Kidney (tissue), 14 donors: ENCODE measurements around the gene FKBP4. TPM values are rescaled to one million over a fixed set of nuclear protein-coding genes. Genes with fewer than 3 reads are reported as not detected.

Source experiments
- DNase-seq, 5 donors: peaks; one replicate each; pipeline ENCODE4 v3.0.0-alpha.2; 2013 to 2020
- FAIRE-seq: peaks from 2 replicates; lab custom pipeline; 2012; peaks lifted over from hg19 to GRCh38; lab: Jason Lieb, UNC
- H3K27ac ChIP-seq, 2 donors: one replicate each; pipeline ENCODE4 v1.7.0; 2013; ENCODE audit warnings: low read depth in 2 of 2, low read length in 2 of 2, inconsistent platforms in 1 of 2
- H3K27me3 ChIP-seq: one replicate; pipeline ENCODE4 v1.7.1; 2013; ENCODE audit warnings: low read length, inconsistent platforms; ENCODE audit not compliant: control insufficient read depth, insufficient read depth
- H3K36me3 ChIP-seq, 3 donors: one replicate each; pipeline versions ENCODE4 v1.7.0 to v1.7.1; 2013; ENCODE audit warnings: low read length in 3 of 3, control low read depth in 1 of 3, inconsistent platforms in 1 of 3; ENCODE audit not compliant: insufficient read depth in 3 of 3, control insufficient read depth in 2 of 3
- H3K4me1 ChIP-seq, 3 donors: one replicate each; pipeline versions ENCODE4 v1.7.0 to v1.7.1; 2013; ENCODE audit warnings: low read length in 3 of 3, inconsistent platforms in 1 of 3, low read depth in 1 of 3; ENCODE audit not compliant: control insufficient read depth in 2 of 3, insufficient read depth in 2 of 3
- H3K4me3 ChIP-seq, 3 donors: one replicate each; pipeline versions ENCODE4 v1.7.0 to v1.8.1; 2013; ENCODE audit warnings: low read length in 3 of 3, control low read depth in 1 of 3, inconsistent platforms in 1 of 3
- H3K9ac ChIP-seq, 3 donors: one replicate each; pipeline versions ENCODE4 v1.7.0 to v1.7.1; 2013; ENCODE audit warnings: low read length in 3 of 3, control low read depth in 1 of 3, inconsistent platforms in 1 of 3
- H3K9me3 ChIP-seq, 3 donors: one replicate each; pipeline versions ENCODE4 v1.7.0 to v1.7.1; 2013; ENCODE audit warnings: low read length in 3 of 3, control low read depth in 1 of 3, inconsistent platforms in 1 of 3; ENCODE audit not compliant: control insufficient read depth in 2 of 3, insufficient read depth in 1 of 3
- CTCF ChIP-seq: IDR thresholded peaks from 3 replicates; pipeline ENCODE4 v1.5.1; 2012; ENCODE audit warnings: mild to moderate bottlenecking, moderate library complexity, borderline replicate concordance; ENCODE audit not compliant: insufficient read depth; ENCODE audit errors: extremely low read depth
- intact Hi-C: fragments of 100-400 bp; cut with DNase I; formaldehyde crosslinking; loops from one replicate; pipeline ENCODE4 v1.11.1; 2022
- polyA plus RNA-seq: library from polyadenylated mRNA; stranded (reverse); fragments of 350-450 nt; fragmentation: Illumina TruSeq; extraction: RNeasy Lipid Tissue Mini Kit (QIAGEN cat#74804); gene quantifications from one replicate; pipeline ENCODE4 v1.2.3, GENCODE V29; 2014; ENCODE audit warnings: low read depth, low replicate concordance; ENCODE audit not compliant: insufficient read depth
- total RNA-seq: library from RNA; stranded (reverse); fragmentation: NEBNext Ultra II Directional; extraction: Animal tissue kit (Norgen Biotek cat#: 25700); gene quantifications from one replicate; pipeline ENCODE4 v1.2.1, GENCODE V29; 2021
- donor health status: control.
- donor health status: control.
- donor health status: control.
- donor health status: control.
- donor health status: control.
- donor health status: DM: yes; HTN: yes; CAD: no.
- donor health status: Normal renal cell carcinoma (clear cell type).

The FKBP4 gene
- total and polyA plus RNA-seq, 2 donors from 2014 or later = 70.2 to 114 TPM

GRCh38 chr12:2825132-2825531 lies 30.4 kb downstream of the FKBP4 start:
- no peaks in the 10 kb centered on the region for H3K9me3 ChIP-seq
- H3K27me3 ChIP-seq = no peaks in the 10 kb centered on the region
- no peak overlapping the region for H3K27ac ChIP-seq
- no peak overlapping the region for H3K4me3 ChIP-seq
- intact Hi-C loops = no loop called here
- no peaks in the 10 kb centered on the region for H3K4me1 ChIP-seq
- FAIRE-seq (no peak), DNase-seq (no peak)
- H3K36me3 ChIP-seq = peaks cover 6 to 74% (median 44%) of the 10 kb centered on the region in 3 donors
- no peak overlapping the region for H3K9ac ChIP-seq
- no peak for TF ChIP-seq CTCF

- Histone ChIP-seq H3K9ac (no peak overlapping the region), H3K27me3 (no peaks in the 10 kb centered on the region), H3K4me1 (no peaks in the 10 kb centered on the region), H3K4me3 (no peak overlapping the region), H3K36me3 (peaks cover 6 to 69% (median 48%) of the 10 kb centered on the region in 3 donors), H3K27ac (no peak overlapping the region), H3K9me3 (no peaks in the 10 kb centered on the region)
- DNase-seq (no peak), FAIRE-seq (no peak)
- no peak for TF ChIP-seq CTCF
- intact Hi-C loops = no loop called here
Measured at GRCh38 chr12:2826036-2826435, 31.3 kb downstream of the FKBP4 start.

GRCh38 chr12:2826721-2827515 lies 32.1 kb downstream of the FKBP4 start:
- Histone ChIP-seq H3K9ac (no peak overlapping the region), H3K27ac (no peak overlapping the region), H3K4me1 (no peaks in the 10 kb centered on the region), H3K36me3 (peaks cover 6 to 62% (median 43%) of the 10 kb centered on the region in 3 donors), H3K4me3 (no peak overlapping the region), H3K27me3 (no peaks in the 10 kb centered on the region), H3K9me3 (no peaks in the 10 kb centered on the region)
- intact Hi-C loops = no loop called here
- no peak for FAIRE-seq
- TF ChIP-seq CTCF = no peak
- no peak for DNase-seq

- Histone ChIP-seq H3K4me1 (peaks cover 0 to under 1% (median 0%) of the 10 kb centered on the region in 3 donors), H3K4me3 (no peak overlapping the region), H3K36me3 (peaks cover 4 to 45% (median 33%) of the 10 kb centered on the region in 3 donors), H3K27ac (no peak overlapping the region), H3K9me3 (no peaks in the 10 kb centered on the region), H3K27me3 (no peaks in the 10 kb centered on the region), H3K9ac (no peak overlapping the region)
- no peak for FAIRE-seq
- no peak for TF ChIP-seq CTCF
- intact Hi-C loops = no loop called here
- no peak for DNase-seq
Measured at GRCh38 chr12:2829275-2829674, 34.5 kb downstream of the FKBP4 start.
